Glutamatergic neuron (in vitro differentiated cells): ENCODE data around the gene AQP9. TPM values are rescaled to one million over a fixed set of nuclear protein-coding genes. Genes with fewer than 3 reads are reported as not detected.

ENCODE experiments used
- DNase-seq: peaks from one replicate; pipeline ENCODE4 v3.0.0; 2022
- H3K27ac Mint-ChIP-seq: one replicate; pipeline ENCODE4 v1.8.0; 2020; ENCODE audit warnings: mild to moderate bottlenecking, mixed read lengths, inconsistent platforms; ENCODE audit not compliant: unreplicated experiment
- H3K27me3 Mint-ChIP-seq: one replicate; pipeline ENCODE4 v1.8.0; 2020; ENCODE audit warnings: mild to moderate bottlenecking, moderate library complexity, mixed read lengths, inconsistent platforms; ENCODE audit not compliant: unreplicated experiment
- H3K36me3 Mint-ChIP-seq: one replicate; pipeline ENCODE4 v1.8.0; 2020; ENCODE audit warnings: mild to moderate bottlenecking, mixed read lengths, inconsistent platforms; ENCODE audit not compliant: unreplicated experiment
- H3K4me1 Mint-ChIP-seq: one replicate; pipeline ENCODE4 v1.8.0; 2020; ENCODE audit warnings: mild to moderate bottlenecking, low read depth, mixed read lengths, inconsistent platforms; ENCODE audit not compliant: unreplicated experiment
- H3K4me3 Mint-ChIP-seq: one replicate; pipeline ENCODE4 v1.8.0; 2020; ENCODE audit warnings: mild to moderate bottlenecking, mixed read lengths, inconsistent platforms; ENCODE audit not compliant: unreplicated experiment
- H3K9me3 Mint-ChIP-seq: one replicate; pipeline ENCODE4 v1.8.0; 2020; ENCODE audit warnings: mild to moderate bottlenecking, moderate library complexity, mixed read lengths, inconsistent platforms; ENCODE audit not compliant: unreplicated experiment
- total RNA-seq: library from RNA; stranded (reverse); fragmentation: NEBNext Ultra II Directional; extraction: Animal tissue kit (Norgen Biotek cat#: 25700); gene quantifications from one replicate; pipeline ENCODE4 v1.2.1, GENCODE V29; 2021; ENCODE audit not compliant: unreplicated experiment
- TF ChIP-seq, protein P1 (sequence below): fragments of 200-600 bp; sonication (generic); IDR thresholded peaks from one replicate; pipeline ENCODE4 v1.5.0; 2021; ENCODE audit not compliant: partially characterized antibody, unreplicated experiment

Gene AQP9
- total RNA-seq, 1 donor from 2014 or later: not detected

DNA sequence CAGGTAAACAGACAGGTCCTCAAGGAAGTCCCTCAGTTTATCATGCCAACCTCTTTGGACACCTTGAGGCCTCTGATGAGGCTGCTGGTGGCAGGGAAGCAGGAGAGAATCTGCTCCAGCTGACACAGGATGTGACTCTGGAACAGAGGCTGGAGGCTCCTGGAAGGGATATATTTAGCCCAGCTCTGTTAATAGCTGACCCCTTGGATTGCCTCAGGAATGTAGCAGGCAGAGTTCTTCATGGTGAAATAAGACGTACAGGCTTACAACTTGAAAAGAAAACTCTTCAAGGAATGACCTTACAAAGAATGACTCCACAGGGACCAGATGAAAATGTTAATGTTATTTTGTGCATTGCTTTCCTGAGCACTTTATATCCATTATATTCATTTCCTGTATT is 90.5 kb downstream of the AQP9 start:
- Mint-ChIP-seq H3K36me3 (no peaks in the 10 kb centered on the region), H3K4me3 (peak overlapping the region; percentile 9), H3K9me3 (peaks cover 2% of the 10 kb centered on the region), H3K4me1 (peaks cover 27% of the 10 kb centered on the region), H3K27me3 (peaks cover 1% of the 10 kb centered on the region), H3K27ac (no peak overlapping the region)
- TF ChIP-seq, protein P1, sequence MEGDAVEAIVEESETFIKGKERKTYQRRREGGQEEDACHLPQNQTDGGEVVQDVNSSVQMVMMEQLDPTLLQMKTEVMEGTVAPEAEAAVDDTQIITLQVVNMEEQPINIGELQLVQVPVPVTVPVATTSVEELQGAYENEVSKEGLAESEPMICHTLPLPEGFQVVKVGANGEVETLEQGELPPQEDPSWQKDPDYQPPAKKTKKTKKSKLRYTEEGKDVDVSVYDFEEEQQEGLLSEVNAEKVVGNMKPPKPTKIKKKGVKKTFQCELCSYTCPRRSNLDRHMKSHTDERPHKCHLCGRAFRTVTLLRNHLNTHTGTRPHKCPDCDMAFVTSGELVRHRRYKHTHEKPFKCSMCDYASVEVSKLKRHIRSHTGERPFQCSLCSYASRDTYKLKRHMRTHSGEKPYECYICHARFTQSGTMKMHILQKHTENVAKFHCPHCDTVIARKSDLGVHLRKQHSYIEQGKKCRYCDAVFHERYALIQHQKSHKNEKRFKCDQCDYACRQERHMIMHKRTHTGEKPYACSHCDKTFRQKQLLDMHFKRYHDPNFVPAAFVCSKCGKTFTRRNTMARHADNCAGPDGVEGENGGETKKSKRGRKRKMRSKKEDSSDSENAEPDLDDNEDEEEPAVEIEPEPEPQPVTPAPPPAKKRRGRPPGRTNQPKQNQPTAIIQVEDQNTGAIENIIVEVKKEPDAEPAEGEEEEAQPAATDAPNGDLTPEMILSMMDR: no peak
- no peak for DNase-seq

DNA sequence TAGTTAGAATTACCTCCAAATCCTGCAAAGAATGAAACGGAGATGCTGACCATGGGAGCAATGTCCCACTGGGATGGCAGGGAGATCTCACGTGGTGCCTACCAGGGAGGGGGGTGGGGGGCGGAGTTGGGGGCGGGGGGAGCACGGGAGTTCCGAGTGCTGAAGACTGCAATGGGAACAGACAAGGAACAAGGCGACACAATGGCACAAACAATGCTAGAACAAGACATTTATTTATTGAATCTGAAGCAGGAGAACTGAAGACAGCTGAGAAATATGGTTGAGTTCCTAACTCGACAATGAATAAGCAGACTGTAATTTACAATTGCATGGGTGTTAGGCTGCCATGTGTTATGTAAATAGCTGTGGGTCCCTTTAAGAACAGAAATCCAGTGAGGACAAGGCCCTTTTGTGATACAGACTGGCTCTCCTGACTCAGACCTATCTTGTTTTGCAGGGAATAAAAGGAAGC is 91.2 kb downstream of the AQP9 start:
- peaks cover 1% of the 10 kb centered on the region for H3K27me3 Mint-ChIP-seq
- TF ChIP-seq, protein P1: no peak
- no peak for DNase-seq
- peak overlapping the region; percentile 9 for H3K4me3 Mint-ChIP-seq
- H3K9me3 Mint-ChIP-seq: peaks cover 2% of the 10 kb centered on the region
- H3K27ac Mint-ChIP-seq: no peak overlapping the region
- H3K36me3 Mint-ChIP-seq: no peaks in the 10 kb centered on the region
- H3K4me1 Mint-ChIP-seq: peaks cover 22% of the 10 kb centered on the region

DNA sequence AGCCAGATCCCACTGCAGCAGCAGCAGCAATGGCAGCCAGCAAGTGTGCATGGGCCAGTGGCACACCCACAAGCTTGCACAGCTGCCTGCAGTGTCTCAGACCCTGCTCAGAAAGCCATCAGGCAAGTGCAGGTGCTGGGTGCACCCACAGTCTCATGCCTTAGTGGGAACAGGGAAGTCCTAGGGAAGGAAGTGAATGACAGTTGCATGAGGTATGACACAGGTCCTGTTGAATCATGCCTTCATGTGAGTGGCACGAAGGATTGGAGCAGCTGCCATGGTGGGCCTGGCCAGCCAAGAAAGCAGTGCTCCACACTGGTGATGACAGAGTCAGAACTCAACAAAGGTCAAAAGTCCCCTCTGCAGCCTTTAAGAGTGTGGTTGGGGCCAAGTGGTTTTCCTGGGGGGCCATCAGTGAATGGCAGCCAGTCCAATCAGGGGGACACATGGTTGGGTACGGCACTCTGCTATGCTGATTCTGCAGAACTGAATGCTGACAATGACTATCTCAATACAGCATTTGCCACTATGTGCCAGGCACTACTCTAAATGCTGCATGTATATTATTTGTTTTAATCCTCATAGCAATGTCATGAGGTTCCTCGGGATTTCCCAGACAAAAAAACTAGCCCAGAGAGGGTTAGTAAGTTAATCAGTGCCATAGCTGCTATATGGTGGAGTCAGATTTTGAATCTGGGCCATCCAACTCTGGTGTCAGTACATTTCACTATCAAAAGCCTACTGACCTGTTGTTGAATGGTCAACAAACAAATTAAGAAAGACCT is 94.3 kb downstream of the AQP9 start:
- H3K36me3 Mint-ChIP-seq: peaks cover 6% of the 10 kb centered on the region
- no peak overlapping the region for H3K27ac Mint-ChIP-seq
- TF ChIP-seq, protein P1: no peak
- peaks cover 2% of the 10 kb centered on the region for H3K9me3 Mint-ChIP-seq
- H3K4me3 Mint-ChIP-seq: no peak overlapping the region
- no peak for DNase-seq
- H3K4me1 Mint-ChIP-seq: peaks cover 12% of the 10 kb centered on the region
- peaks cover 1% of the 10 kb centered on the region for H3K27me3 Mint-ChIP-seq

DNA sequence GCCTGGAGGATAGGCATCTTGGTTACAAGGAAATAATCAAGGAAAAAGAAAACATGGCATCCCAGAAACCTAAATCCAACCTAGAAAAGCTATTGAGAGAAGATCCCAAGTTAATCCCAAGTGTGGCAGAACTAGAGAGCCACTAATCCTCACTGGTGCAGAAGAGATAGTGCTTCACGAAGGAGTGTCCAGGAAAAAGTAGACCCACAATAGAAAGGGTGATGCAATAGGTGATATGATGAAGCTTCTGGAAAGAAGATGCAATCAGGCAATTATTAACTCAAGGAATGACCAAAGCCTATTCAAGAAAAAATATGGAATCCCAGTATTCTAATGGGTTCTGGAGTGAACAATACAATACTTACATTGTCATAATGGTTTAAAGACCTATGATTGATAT is 95.2 kb downstream of the AQP9 start:
- TF ChIP-seq, protein P1: no peak
- H3K27me3 Mint-ChIP-seq: peaks cover 1% of the 10 kb centered on the region
- peaks cover 10% of the 10 kb centered on the region for H3K4me1 Mint-ChIP-seq
- no peak for DNase-seq
- no peak overlapping the region for H3K27ac Mint-ChIP-seq
- no peak overlapping the region for H3K4me3 Mint-ChIP-seq
- H3K36me3 Mint-ChIP-seq: peaks cover 12% of the 10 kb centered on the region
- H3K9me3 Mint-ChIP-seq: peaks cover 2% of the 10 kb centered on the region

Other genes starting within 250 kb of the AQP9 start
- gene ALDH1A2, start 72.7 kb upstream of the AQP9 start, total RNA-seq: not detected